K562 (cell line): Measurements from ENCODE around the gene BTBD2. TPM values are rescaled to one million over a fixed set of nuclear protein-coding genes. Genes with fewer than 3 reads are reported as not detected.

Source experiments
- BMI1 ChIP-seq: fragments of 150-350 bp; IDR thresholded peaks from 2 replicates; pipeline ENCODE4 v1.6.1; 2014; ENCODE audit warnings: low read length
- FOXJ2 ChIP-seq: fragments of 200-800 bp; sonication (Bioruptor generic); IDR thresholded peaks from 2 replicates; pipeline ENCODE4 v1.6.1; 2016; ENCODE audit warnings: missing genetic modification characterization, missing compliant biosample characterization
- FOXJ3 ChIP-seq: sonication (generic); formaldehyde crosslinking; IDR thresholded peaks from 2 replicates; pipeline ENCODE4 v1.4.0; 2020; ENCODE audit warnings: mild to moderate bottlenecking, missing genetic modification reagents
- GTF2F1 ChIP-seq: IDR thresholded peaks from 2 replicates; pipeline ENCODE4 v1.6.1; 2011; ENCODE audit warnings: low read depth, low read length, improper control_type of control experiment
- HCFC1 ChIP-seq: IDR thresholded peaks from 2 replicates; pipeline ENCODE4 v1.6.1; 2012; ENCODE audit warnings: low read depth, low read length, improper control_type of control experiment
- KDM2B ChIP-seq: fragments of 250-450 bp; sonication (Bioruptor Pico); IDR thresholded peaks from 2 replicates; pipeline ENCODE4 v1.8.0; 2021; ENCODE audit warnings: mild to moderate bottlenecking, moderate library complexity
- KDM4B ChIP-seq, 2 experiments: fragments of 450-650 bp in 1 of 2; sonication (generic) in 1 of 2; IDR thresholded peaks; 2 replicates each; pipeline ENCODE4 v1.6.1; 2016 to 2017; ENCODE audit warnings: borderline replicate concordance in 2 of 2, antibody characterized with exemption in 1 of 2, low read depth in 1 of 2, mild to moderate bottlenecking in 1 of 2
- KLF13 ChIP-seq: fragments of 450-650 bp; IDR thresholded peaks from 2 replicates; pipeline ENCODE4 v1.6.1; 2016; ENCODE audit warnings: missing genetic modification characterization, low read depth, mild to moderate bottlenecking, missing compliant biosample characterization, moderate library complexity, borderline replicate concordance
- MAFK ChIP-seq: IDR thresholded peaks from 2 replicates; pipeline ENCODE4 v1.6.1; 2011; ENCODE audit warnings: low read length, improper control_type of control experiment
- NRF1 ChIP-seq, 2 experiments: fragments of 450-650 bp; IDR thresholded peaks in 1 of 2; conservative IDR thresholded peaks in 1 of 2; 2 replicates each; pipeline ENCODE4 v1.6.1; 2014; ENCODE audit warnings: mild to moderate bottlenecking in 2 of 2
- POLR3A ChIP-seq: IDR thresholded peaks from 2 replicates; pipeline ENCODE4 v1.6.1; 2011; ENCODE audit warnings: borderline replicate concordance, mild to moderate bottlenecking, moderate library complexity; ENCODE audit not compliant: insufficient read length, insufficient read depth; ENCODE audit errors: extremely low read depth
- PRMT5 ChIP-seq: sonication (generic); formaldehyde crosslinking; IDR thresholded peaks from 2 replicates; pipeline ENCODE4 v1.5.0; 2020; ENCODE audit warnings: missing genetic modification reagents
- RBFOX2 ChIP-seq: fragments of 200-400 bp; formaldehyde crosslinking; IDR thresholded peaks from 2 replicates; pipeline ENCODE4 v1.6.1; 2017; ENCODE audit warnings: low read depth, mild to moderate bottlenecking, low read length, moderate library complexity
- SOX6 ChIP-seq: fragments of 450-650 bp; IDR thresholded peaks from 2 replicates; pipeline ENCODE4 v1.6.1; 2014; ENCODE audit warnings: mild to moderate bottlenecking
- TAF7 ChIP-seq: fragments of 450-650 bp; IDR thresholded peaks from 2 replicates; pipeline ENCODE4 v1.6.1; 2016; ENCODE audit warnings: missing genetic modification characterization, missing compliant biosample characterization
- TEAD2 ChIP-seq: fragments of 450-650 bp; IDR thresholded peaks from 2 replicates; pipeline ENCODE4 v1.6.1; 2016; ENCODE audit warnings: missing genetic modification characterization, control low read depth, missing compliant biosample characterization
- TRIM28 ChIP-seq: fragments of 450-650 bp; IDR thresholded peaks from 2 replicates; pipeline ENCODE4 v1.6.1; 2017
- ZNF354B ChIP-seq: fragments of 250-450 bp; sonication (Bioruptor Pico); IDR thresholded peaks from 2 replicates; pipeline ENCODE4 v1.4.0; 2020
- ZNF785 ChIP-seq: fragments of 250-450 bp; sonication (Bioruptor Pico); IDR thresholded peaks from 2 replicates; pipeline ENCODE4 v1.4.0; 2020; ENCODE audit warnings: mild to moderate bottlenecking
- polyA plus RNA-seq, 8 experiments: library from polyadenylated mRNA; depleted of rRNA in 4 of 8; stranded (reverse) in 5 of 8; unstranded in 3 of 8; fragments of >200 nt; fragmentation: Nextera tagmentation in 2 of 8; fragmentation: Illumina TruSeq in 1 of 8; extraction: Ambion mirVana in 2 of 8; extraction: Trizol in 1 of 8; gene quantifications; 2 replicates each; pipeline versions ENCODE4 v1.2.1 to v1.2.3, GENCODE V29; 2011 to 2014; ENCODE audit warnings: inconsistent platforms in 1 of 8, missing spikeins in 1 of 8
- total RNA-seq, 7 experiments: library from RNA; depleted of rRNA in 6 of 7; stranded (reverse); fragments of >200 nt in 6 of 7; fragmentation: Illumina TruSeq in 2 of 7; extraction: Trizol in 2 of 7; gene quantifications; 2 replicates each; pipeline versions ENCODE4 v1.2.1 to v1.2.3, GENCODE V29; 2011 to 2021; ENCODE audit warnings: low replicate concordance in 1 of 7
- TF ChIP-seq, protein P1 (sequence below), 2 experiments: IDR thresholded peaks; 2 replicates each; pipeline ENCODE4 v1.6.1; 2012; ENCODE audit warnings: improper control_type of control experiment in 2 of 2, low read depth in 2 of 2, low read length in 2 of 2, borderline replicate concordance in 1 of 2
- TF ChIP-seq, protein P2 (sequence below): fragments of 450-650 bp; conservative IDR thresholded peaks from 2 replicates; pipeline ENCODE4 v1.6.1; 2016; ENCODE audit warnings: missing genetic modification characterization, low read depth, mild to moderate bottlenecking, control low read depth, missing compliant biosample characterization
- TF ChIP-seq, protein P3 (sequence below): fragments of 250-450 bp; sonication (Bioruptor Pico); IDR thresholded peaks from 2 replicates; pipeline ENCODE4 v1.5.0; 2020; ENCODE audit warnings: mild to moderate bottlenecking
- TF ChIP-seq, protein P4 (sequence below): sonication (generic); formaldehyde crosslinking; IDR thresholded peaks from 2 replicates; pipeline ENCODE4 v1.8.0; 2022; ENCODE audit warnings: missing genetic modification reagents, mild to moderate bottlenecking, borderline replicate concordance

BTBD2 gene
- total and polyA plus RNA-seq, 9 of the 15 experiments (the other 6 are each of a cell fraction or from before 2014, with no cell fraction given) = 0.10 to 15.6 (median 6.9) TPM

DNA sequence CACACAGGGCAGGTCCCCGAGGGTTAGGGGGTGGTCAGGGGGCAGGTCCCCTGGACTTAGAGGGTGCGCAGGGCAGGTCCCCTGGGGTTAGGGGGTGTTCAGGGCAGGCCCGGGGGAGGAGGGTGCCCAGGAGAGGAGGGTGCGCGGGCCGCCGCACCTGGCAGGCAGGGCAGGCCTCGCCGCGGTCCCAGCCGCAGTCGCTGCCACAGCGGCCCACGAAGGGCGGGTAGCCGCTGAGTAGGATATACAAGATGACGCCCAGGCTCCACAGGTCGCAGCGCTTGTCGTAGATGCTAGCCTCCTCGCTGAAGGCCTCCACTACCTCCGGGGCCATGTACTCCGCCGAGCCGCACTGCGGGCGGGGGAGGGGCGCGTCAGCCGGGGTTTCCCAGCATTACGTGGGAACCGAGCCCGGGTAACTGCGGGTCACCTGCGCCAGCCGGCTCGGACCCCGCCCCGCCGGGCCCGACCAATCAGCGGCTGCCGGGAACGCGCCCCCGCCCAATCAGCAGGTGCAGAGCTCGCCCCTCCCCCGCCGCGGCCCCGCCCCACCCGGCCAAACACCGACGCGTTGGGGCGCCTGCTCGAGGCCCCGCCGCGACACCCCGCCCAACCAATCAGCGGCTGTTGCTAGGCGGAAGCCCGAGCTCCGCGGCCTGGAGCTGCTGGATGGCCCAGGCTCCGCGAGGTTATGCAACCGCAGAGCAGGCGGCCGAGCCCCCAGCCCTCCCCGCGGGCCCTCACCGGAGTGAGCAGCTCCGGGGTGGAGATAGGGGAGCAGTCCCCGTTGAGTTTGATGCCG lies 26.4 kb upstream of the BTBD2 start (continued):
- TF ChIP-seq, protein P1, sequence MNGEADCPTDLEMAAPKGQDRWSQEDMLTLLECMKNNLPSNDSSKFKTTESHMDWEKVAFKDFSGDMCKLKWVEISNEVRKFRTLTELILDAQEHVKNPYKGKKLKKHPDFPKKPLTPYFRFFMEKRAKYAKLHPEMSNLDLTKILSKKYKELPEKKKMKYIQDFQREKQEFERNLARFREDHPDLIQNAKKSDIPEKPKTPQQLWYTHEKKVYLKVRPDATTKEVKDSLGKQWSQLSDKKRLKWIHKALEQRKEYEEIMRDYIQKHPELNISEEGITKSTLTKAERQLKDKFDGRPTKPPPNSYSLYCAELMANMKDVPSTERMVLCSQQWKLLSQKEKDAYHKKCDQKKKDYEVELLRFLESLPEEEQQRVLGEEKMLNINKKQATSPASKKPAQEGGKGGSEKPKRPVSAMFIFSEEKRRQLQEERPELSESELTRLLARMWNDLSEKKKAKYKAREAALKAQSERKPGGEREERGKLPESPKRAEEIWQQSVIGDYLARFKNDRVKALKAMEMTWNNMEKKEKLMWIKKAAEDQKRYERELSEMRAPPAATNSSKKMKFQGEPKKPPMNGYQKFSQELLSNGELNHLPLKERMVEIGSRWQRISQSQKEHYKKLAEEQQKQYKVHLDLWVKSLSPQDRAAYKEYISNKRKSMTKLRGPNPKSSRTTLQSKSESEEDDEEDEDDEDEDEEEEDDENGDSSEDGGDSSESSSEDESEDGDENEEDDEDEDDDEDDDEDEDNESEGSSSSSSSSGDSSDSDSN (IDR thresholded peaks at IDR 0.05; ENCODE audit: borderline replicate concordance in 1 of 2, low read depth in 2 of 2, low read length in 2 of 2) = peak; percentile 73 to 89; a peak in 2 of 4 replicates
- TF ChIP-seq SOX6 (no peak), KLF13 (tag) (no peak), ZNF785 (no peak), GTF2F1 (peak; percentile 92; the same call in 1 of the 2 replicates), TEAD2 (tag) (no peak), FOXJ2 (tag) (no peak), PRMT5 (no peak), POLR3A (no peak), ZNF354B (CRISPR knock-in tag) (no peak), HCFC1 (peak; percentile 19; the same call in 1 of the 2 replicates), MAFK (no peak), KDM4B (IDR thresholded peaks at IDR 0.05; ENCODE audit: borderline replicate concordance in 2 of 2, low read depth in 1 of 2) (no peak), TRIM28 (no peak), TAF7 (tag) (no peak), FOXJ3 (CRISPR knock-in tag) (no peak), NRF1 (conservative IDR thresholded peaks at IDR 0.05 in 1 of 2, IDR thresholded peaks at IDR 0.05 in 1 of 2) (peak; percentile 81 to 82), RBFOX2 (peak; percentile 76), BMI1 (no peak), KDM2B (CRISPR knock-in tag) (0 out of 2 replicates have a peak, but pooled peaks have one; percentile 68)
- TF ChIP-seq, protein P2, sequence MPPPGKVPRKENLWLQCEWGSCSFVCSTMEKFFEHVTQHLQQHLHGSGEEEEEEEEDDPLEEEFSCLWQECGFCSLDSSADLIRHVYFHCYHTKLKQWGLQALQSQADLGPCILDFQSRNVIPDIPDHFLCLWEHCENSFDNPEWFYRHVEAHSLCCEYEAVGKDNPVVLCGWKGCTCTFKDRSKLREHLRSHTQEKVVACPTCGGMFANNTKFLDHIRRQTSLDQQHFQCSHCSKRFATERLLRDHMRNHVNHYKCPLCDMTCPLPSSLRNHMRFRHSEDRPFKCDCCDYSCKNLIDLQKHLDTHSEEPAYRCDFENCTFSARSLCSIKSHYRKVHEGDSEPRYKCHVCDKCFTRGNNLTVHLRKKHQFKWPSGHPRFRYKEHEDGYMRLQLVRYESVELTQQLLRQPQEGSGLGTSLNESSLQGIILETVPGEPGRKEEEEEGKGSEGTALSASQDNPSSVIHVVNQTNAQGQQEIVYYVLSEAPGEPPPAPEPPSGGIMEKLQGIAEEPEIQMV (tag) = no peak
- TF ChIP-seq, protein P3, sequence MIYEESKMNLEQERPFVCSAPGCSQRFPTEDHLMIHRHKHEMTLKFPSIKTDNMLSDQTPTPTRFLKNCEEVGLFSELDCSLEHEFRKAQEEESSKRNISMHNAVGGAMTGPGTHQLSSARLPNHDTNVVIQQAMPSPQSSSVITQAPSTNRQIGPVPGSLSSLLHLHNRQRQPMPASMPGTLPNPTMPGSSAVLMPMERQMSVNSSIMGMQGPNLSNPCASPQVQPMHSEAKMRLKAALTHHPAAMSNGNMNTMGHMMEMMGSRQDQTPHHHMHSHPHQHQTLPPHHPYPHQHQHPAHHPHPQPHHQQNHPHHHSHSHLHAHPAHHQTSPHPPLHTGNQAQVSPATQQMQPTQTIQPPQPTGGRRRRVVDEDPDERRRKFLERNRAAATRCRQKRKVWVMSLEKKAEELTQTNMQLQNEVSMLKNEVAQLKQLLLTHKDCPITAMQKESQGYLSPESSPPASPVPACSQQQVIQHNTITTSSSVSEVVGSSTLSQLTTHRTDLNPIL (CRISPR knock-in tag) = no peak
- TF ChIP-seq, protein P4, sequence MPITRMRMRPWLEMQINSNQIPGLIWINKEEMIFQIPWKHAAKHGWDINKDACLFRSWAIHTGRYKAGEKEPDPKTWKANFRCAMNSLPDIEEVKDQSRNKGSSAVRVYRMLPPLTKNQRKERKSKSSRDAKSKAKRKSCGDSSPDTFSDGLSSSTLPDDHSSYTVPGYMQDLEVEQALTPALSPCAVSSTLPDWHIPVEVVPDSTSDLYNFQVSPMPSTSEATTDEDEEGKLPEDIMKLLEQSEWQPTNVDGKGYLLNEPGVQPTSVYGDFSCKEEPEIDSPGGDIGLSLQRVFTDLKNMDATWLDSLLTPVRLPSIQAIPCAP (CRISPR knock-in tag) = no peak
